ENCODE data around the gene AK8.
"Not testable (repeated sequence)": the region's sequence is repeated elsewhere in the genome, so short reads cannot be mapped to it uniquely, and the experiment has no call there.

Gene AK8

GRCh38 chr9:132728071-132728470 is 150.0 kb downstream of the AK8 start:
- no peak for FAIRE-seq
- TF ChIP-seq POLR2A (IDR thresholded peaks at IDR 0.05; ENCODE audit: low read depth, low read length), result no peak
- DNase-seq (ENCODE audit: insufficient read length, low spot score), result no peak

- no peak for FAIRE-seq
- no peak for TF ChIP-seq POLR2A (IDR thresholded peaks at IDR 0.05; ENCODE audit: low read depth, low read length)
- no peak for DNase-seq (ENCODE audit: insufficient read length, low spot score)
Measured at GRCh38 chr9:132726576-132727130, 151.4 kb downstream of the AK8 start.

- DNase-seq (ENCODE audit: insufficient read length, low spot score) (no peak), FAIRE-seq (no peak)
- no peak for TF ChIP-seq POLR2A (IDR thresholded peaks at IDR 0.05; ENCODE audit: low read depth, low read length)
Measured at GRCh38 chr9:132725306-132725705, 152.8 kb downstream of the AK8 start.

GRCh38 chr9:132723809-132724208 is 154.3 kb downstream of the AK8 start:
- TF ChIP-seq POLR2A (IDR thresholded peaks at IDR 0.05; ENCODE audit: low read depth, low read length), result no peak
- DNase-seq (ENCODE audit: insufficient read length, low spot score) (no peak), FAIRE-seq (no peak)

- DNase-seq (ENCODE audit: insufficient read length, low spot score), result no peak
- no peak for TF ChIP-seq POLR2A (IDR thresholded peaks at IDR 0.05; ENCODE audit: low read depth, low read length)
- FAIRE-seq, result no peak
Measured at GRCh38 chr9:132722564-132723065, 155.5 kb downstream of the AK8 start.

GRCh38 chr9:132721661-132722060 is 156.4 kb downstream of the AK8 start:
- DNase-seq (ENCODE audit: insufficient read length, low spot score), result no peak
- no peak for FAIRE-seq
- no peak for TF ChIP-seq POLR2A (IDR thresholded peaks at IDR 0.05; ENCODE audit: low read depth, low read length)

GRCh38 chr9:132718381-132718928 is 159.6 kb downstream of the AK8 start:
- FAIRE-seq, result not testable (repeated sequence)

GRCh38 chr9:132717326-132717945 is 160.6 kb downstream of the AK8 start:
- FAIRE-seq, result no peak
- DNase-seq (ENCODE audit: insufficient read length, low spot score), result no peak
- TF ChIP-seq POLR2A (IDR thresholded peaks at IDR 0.05; ENCODE audit: low read depth, low read length), result no peak

More at GRCh38 chr9:132718381-132718928, 159.6 kb downstream of the AK8 start:
- DNase-seq (ENCODE audit: insufficient read length, low spot score), result not testable (repeated sequence)

- no peak for FAIRE-seq
- no peak for TF ChIP-seq POLR2A (IDR thresholded peaks at IDR 0.05; ENCODE audit: low read depth, low read length)
- DNase-seq (ENCODE audit: insufficient read length, low spot score), result no peak
Measured at GRCh38 chr9:132716007-132716406, 162.1 kb downstream of the AK8 start.

GRCh38 chr9:132712753-132713152 is 165.3 kb downstream of the AK8 start:
- DNase-seq (ENCODE audit: insufficient read length, low spot score) (no peak), FAIRE-seq (no peak)
- no peak for TF ChIP-seq POLR2A (IDR thresholded peaks at IDR 0.05; ENCODE audit: low read depth, low read length)

GRCh38 chr9:132711846-132712245 is 166.2 kb downstream of the AK8 start:
- DNase-seq (ENCODE audit: insufficient read length, low spot score), result no peak
- TF ChIP-seq POLR2A (IDR thresholded peaks at IDR 0.05; ENCODE audit: low read depth, low read length), result no peak
- no peak for FAIRE-seq

GRCh38 chr9:132711152-132711551 is 166.9 kb downstream of the AK8 start:
- not testable (repeated sequence) for FAIRE-seq; DNase-seq (ENCODE audit: insufficient read length, low spot score)

GRCh38 chr9:132710333-132710732 is 167.8 kb downstream of the AK8 start:
- DNase-seq (ENCODE audit: insufficient read length, low spot score) (no peak), FAIRE-seq (no peak)
- no peak for TF ChIP-seq POLR2A (IDR thresholded peaks at IDR 0.05; ENCODE audit: low read depth, low read length)

- no peak for TF ChIP-seq POLR2A (IDR thresholded peaks at IDR 0.05; ENCODE audit: low read depth, low read length)
- no peak for DNase-seq (ENCODE audit: insufficient read length, low spot score)
- FAIRE-seq, result no peak
Measured at GRCh38 chr9:132708769-132709430, 169.2 kb downstream of the AK8 start.

GRCh38 chr9:132708239-132708638 is 169.8 kb downstream of the AK8 start:
- DNase-seq (ENCODE audit: insufficient read length, low spot score), result no peak
- no peak for FAIRE-seq
- no peak for TF ChIP-seq POLR2A (IDR thresholded peaks at IDR 0.05; ENCODE audit: low read depth, low read length)

All from H54 (cell line).